T-helper 22 cell (primary cell): ENCODE measurements around the gene SRP68.

ENCODE experiments used
- DNase-seq: peaks from one replicate; pipeline ENCODE4 v3.0.0-alpha.2; 2020; ENCODE audit warnings: low read depth

Gene SRP68

DNA sequence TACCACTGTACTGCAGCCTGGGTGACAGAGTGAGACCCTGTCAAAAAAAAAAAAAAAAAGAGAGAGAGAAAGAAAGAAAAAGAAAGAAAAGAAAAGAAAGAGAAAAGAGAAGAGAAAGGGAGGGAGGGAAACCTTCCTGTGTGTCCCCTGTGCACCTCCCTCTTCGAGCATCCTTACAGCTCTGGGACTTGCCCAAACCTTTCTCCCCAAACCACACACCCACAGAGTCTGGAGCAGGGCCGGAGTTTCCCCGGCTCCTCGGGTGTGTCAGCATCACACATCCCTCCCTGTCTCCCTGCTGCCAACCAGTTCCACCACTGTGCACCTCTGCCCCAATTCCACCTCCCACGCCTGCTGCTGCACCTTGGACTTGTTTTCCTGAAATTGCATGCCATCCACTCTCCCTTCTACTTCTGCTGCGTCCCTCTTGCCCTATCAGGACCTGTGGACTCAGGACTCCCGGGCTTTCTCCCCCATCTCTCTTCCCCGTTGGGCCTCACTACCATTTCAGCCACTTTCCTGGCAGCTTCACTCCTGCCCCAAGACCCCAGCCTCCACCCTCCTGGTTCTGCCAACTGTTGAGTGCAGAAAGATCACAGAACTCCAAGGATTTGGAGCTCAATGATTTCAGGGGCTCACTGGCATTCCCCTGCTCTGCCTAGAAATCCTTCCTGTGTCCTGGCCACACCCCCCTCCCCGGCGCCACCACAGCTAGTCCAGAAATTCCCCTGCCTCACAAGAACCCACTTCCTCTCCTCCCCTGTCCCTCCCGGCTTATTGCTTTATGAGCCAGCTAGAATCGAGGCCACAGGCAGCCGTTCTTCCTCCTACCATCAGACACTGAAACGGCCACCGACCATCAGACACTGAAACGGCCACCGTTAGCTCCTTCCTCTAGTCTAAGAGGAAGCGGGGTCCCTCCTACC, 75.4 kb downstream of the SRP68 start:
- DNase-seq: peak; percentile 34

DNA sequence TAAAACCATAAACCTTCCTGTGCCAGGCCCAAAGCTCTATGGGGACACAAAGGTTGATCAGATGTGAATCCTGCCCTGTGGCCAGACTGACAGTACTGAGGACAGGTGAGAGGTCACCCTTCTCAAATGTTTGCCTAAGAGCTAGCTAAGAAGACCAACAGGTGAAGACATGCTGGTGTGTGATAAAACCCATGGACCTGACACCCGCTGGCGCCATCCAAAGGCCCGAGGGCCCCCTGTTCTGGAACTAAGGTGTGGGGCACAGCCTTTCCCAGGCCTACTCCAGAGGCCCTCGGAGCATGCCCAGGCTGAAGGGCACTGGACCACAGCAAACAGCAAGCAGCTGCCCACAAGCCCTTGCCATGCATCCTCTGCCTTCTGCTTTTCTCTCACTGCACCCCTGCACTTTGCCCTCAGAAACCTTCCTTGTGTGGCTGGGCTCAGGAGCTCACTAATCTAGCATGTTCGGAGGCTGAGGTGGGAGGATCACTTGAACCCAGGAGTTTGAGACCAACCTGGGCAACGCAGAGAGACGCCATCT, 76.9 kb downstream of the SRP68 start:
- no peak for DNase-seq

DNA sequence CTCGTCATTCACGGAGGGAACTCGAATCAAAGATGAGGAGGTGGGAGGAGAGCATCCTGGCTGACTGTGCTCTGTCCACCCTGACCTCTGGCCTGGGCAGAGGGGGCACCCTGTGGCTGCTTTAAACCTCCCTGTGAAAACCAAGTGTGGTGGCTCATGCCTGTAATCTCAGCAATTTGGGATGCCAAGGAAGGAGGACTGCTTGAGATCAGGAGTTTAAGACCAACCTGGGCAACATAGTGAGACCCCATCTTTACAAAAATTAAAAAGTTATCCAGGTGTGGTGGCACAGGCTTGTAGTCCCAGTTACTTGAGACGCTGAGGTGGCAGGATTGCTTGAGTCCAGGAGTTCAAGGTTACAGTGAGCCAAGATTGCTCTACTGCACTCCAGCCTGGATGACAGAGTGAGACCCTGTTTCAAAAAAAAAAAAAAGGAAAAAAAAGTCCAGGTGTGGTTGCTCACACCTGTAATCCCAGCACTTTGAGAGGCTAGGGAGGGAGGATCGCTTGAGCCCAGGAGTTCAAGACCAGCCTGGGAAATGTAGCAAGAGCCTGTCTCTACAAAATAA, 77.4 kb downstream of the SRP68 start:
- no peak for DNase-seq

DNA sequence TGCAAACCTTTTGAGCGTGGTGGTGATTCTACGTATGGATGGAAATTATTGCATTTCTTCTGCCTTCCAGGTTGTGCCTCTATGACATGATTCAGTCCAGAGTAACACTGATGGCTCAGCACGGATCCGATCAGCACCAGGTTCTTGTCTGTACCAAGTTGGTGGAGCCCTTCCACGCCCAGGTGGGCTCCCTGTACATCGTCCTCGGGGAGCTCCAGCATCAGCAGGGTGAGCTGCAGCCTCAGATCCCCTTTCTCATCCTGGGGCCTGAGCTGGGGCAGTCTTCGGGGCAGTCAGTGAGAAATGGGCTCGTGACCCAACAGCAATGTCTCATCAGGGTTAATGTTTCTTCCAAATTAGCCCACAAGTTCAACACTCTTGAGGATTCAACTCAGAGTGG, 80.9 kb downstream of the SRP68 start:
- no peak for DNase-seq
